Upper lobe of left lung (tissue), 6 donors: ENCODE results near the gene ACER1. TPM values are rescaled to one million over a fixed set of nuclear protein-coding genes. Genes with fewer than 3 reads are reported as not detected.
"Not testable (repeated sequence)": the region's sequence is repeated elsewhere in the genome, so short reads cannot be mapped to it uniquely, and the experiment has no call there.

Experiments
- ATAC-seq, 2 donors: fragments of 200-7000 bp; cut with Tn5 transposase; one replicate each; pipeline ENCODE4 v1.9.1; 2022; ENCODE audit warnings: mild to moderate bottlenecking in 2 of 2, moderate library complexity in 2 of 2; ENCODE audit not compliant: low FRiP score in 2 of 2
- DNase-seq, 2 donors: peaks; one replicate each; pipeline ENCODE4 v3.0.0-alpha.2; 2019 to 2020
- H3K27ac ChIP-seq, 4 donors: fragments of 200-600 bp; sonication (generic); one replicate each; pipeline ENCODE4 v1.5.1; 2016 to 2019
- H3K27me3 ChIP-seq, 4 donors: fragments of 200-600 bp; sonication (generic); one replicate each; pipeline ENCODE4 v1.5.1; 2017 to 2019
- H3K36me3 ChIP-seq, 4 donors: fragments of 200-600 bp; sonication (generic); one replicate each; pipeline ENCODE4 v1.5.1; 2016 to 2019
- H3K4me1 ChIP-seq, 4 donors: fragments of 200-600 bp; sonication (generic); one replicate each; pipeline ENCODE4 v1.5.1; 2018 to 2019
- H3K4me3 ChIP-seq, 4 donors: fragments of 200-600 bp; sonication (generic); one replicate each; pipeline ENCODE4 v1.5.1; 2017 to 2019; ENCODE audit warnings: mild to moderate bottlenecking in 2 of 4, moderate library complexity in 1 of 4
- H3K9me3 ChIP-seq, 4 donors: fragments of 200-600 bp; sonication (generic); one replicate each; pipeline ENCODE4 v1.5.1; 2018 to 2019
- CTCF ChIP-seq, 6 experiments: fragments of 450-650 bp in 4 of 6; fragments of 200-600 bp in 2 of 6; sonication (generic) in 2 of 6; IDR thresholded peaks; one replicate each; pipeline ENCODE4 v1.5.1; 2016 to 2019; ENCODE audit warnings: antibody characterized with exemption in 6 of 6
- EP300 ChIP-seq, 4 donors: sonication (generic); formaldehyde crosslinking; IDR thresholded peaks; one replicate each; pipeline ENCODE4 v1.5.1; 2017; ENCODE audit warnings: antibody characterized with exemption in 4 of 4, control low read depth in 2 of 4
- POLR2A ChIP-seq, 4 donors: fragments of 450-650 bp; IDR thresholded peaks; one replicate each; pipeline ENCODE4 v1.5.1; 2016 to 2017; ENCODE audit warnings: antibody characterized with exemption in 4 of 4, mild to moderate bottlenecking in 2 of 4
- POLR2AphosphoS5 ChIP-seq, 2 donors: sonication (generic); formaldehyde crosslinking; IDR thresholded peaks; one replicate each; pipeline ENCODE4 v1.5.1; 2017; ENCODE audit warnings: antibody characterized with exemption in 2 of 2
- WGBS, 2 donors: methylation state at CpG; one replicate each; pipeline ENCODE4 v1.1.5; 2017 to 2018; 5-methylcytosine and 5-hydroxymethylcytosine counted together
- total RNA-seq, 6 donors: library from RNA; depleted of rRNA in 4 of 6; stranded (reverse); fragments of >200 nt in 4 of 6; gene quantifications; one replicate each; pipeline versions ENCODE4 v1.1.0 to v1.2.1, GENCODE V29; 2016 to 2021
- donor health status: DM: no; HTN: no; CAD: no; lungs with moderate emphysema.
- donor health status: DM: no; HTN: yes; CAD: no; lungs with severe emphysema.

The ACER1 gene
- total RNA-seq, 6 donors from 2014 or later: not detected

GRCh38 chr19:6319376-6319775 lies 14.0 kb downstream of the ACER1 start:
- Histone ChIP-seq H3K27me3 (no peaks in the 10 kb centered on the region), H3K36me3 (no peaks in the 10 kb centered on the region), H3K27ac (no peak overlapping the region), H3K4me3 (no peak overlapping the region), H3K4me1 (no peaks in the 10 kb centered on the region), H3K9me3 (no peaks in the 10 kb centered on the region)
- no peak for ATAC-seq
- no peak for DNase-seq
- TF ChIP-seq POLR2A (IDR thresholded peaks at IDR 0.05) (no peak), CTCF (IDR thresholded peaks at IDR 0.05) (no peak), POLR2AphosphoS5 (IDR thresholded peaks at IDR 0.05) (no peak), EP300 (IDR thresholded peaks at IDR 0.05) (no peak)
- 39% methylated on average over 4 of the region's 4 CpGs for WGBS, 2 donors

- no peak for ATAC-seq
- Histone ChIP-seq H3K4me1 (no peaks in the 10 kb centered on the region), H3K27ac (no peak overlapping the region), H3K27me3 (no peaks in the 10 kb centered on the region), H3K9me3 (peaks cover 0 to under 1% (median 0%) of the 10 kb centered on the region in 4 donors), H3K4me3 (no peak overlapping the region), H3K36me3 (no peaks in the 10 kb centered on the region)
- 74 to 78% methylated on average over 5 of the region's 5 CpGs for WGBS, 2 donors
- no peak for DNase-seq
- TF ChIP-seq CTCF (IDR thresholded peaks at IDR 0.05) (no peak), EP300 (IDR thresholded peaks at IDR 0.05) (no peak), POLR2A (IDR thresholded peaks at IDR 0.05) (no peak), POLR2AphosphoS5 (IDR thresholded peaks at IDR 0.05) (no peak)
Observed at GRCh38 chr19:6318772-6319171, 14.6 kb downstream of the ACER1 start.

GRCh38 chr19:6315646-6316045 lies 17.8 kb downstream of the ACER1 start:
- not testable (repeated sequence) for H3K27me3 ChIP-seq, ATAC-seq, H3K27ac ChIP-seq, DNase-seq, H3K4me1 ChIP-seq, H3K9me3 ChIP-seq, H3K4me3 ChIP-seq, H3K36me3 ChIP-seq
- WGBS, 2 donors: 86 to 95% methylated on average over 5 of the region's 5 CpGs

GRCh38 chr19:6313398-6313969 lies 19.9 kb downstream of the ACER1 start:
- DNase-seq (no peak), ATAC-seq (no peak)
- Histone ChIP-seq H3K27ac (no peak overlapping the region), H3K4me3 (no peak overlapping the region), H3K9me3 (peaks cover 0 to 5% (median 0%) of the 10 kb centered on the region in 4 donors), H3K36me3 (no peaks in the 10 kb centered on the region), H3K4me1 (no peaks in the 10 kb centered on the region), H3K27me3 (no peaks in the 10 kb centered on the region)
- TF ChIP-seq POLR2AphosphoS5 (IDR thresholded peaks at IDR 0.05) (no peak), POLR2A (IDR thresholded peaks at IDR 0.05) (no peak), CTCF (IDR thresholded peaks at IDR 0.05) (no peak), EP300 (IDR thresholded peaks at IDR 0.05) (no peak)
- 70 to 72% methylated on average over 5 of the region's 5 CpGs for WGBS, 2 donors

- Histone ChIP-seq H3K9me3 (peaks cover 0 to 5% (median 0%) of the 10 kb centered on the region in 4 donors), H3K36me3 (no peaks in the 10 kb centered on the region), H3K4me3 (no peak overlapping the region), H3K4me1 (no peaks in the 10 kb centered on the region), H3K27me3 (no peaks in the 10 kb centered on the region), H3K27ac (no peak overlapping the region)
- 62 to 73% methylated on average over 6 to 9 of the region's 9 CpGs for WGBS, 2 donors
- ATAC-seq (no peak), DNase-seq (peak in 1 of 2 donors; percentile 27)
- TF ChIP-seq CTCF (IDR thresholded peaks at IDR 0.05) (no peak), POLR2AphosphoS5 (IDR thresholded peaks at IDR 0.05) (no peak), POLR2A (IDR thresholded peaks at IDR 0.05) (no peak), EP300 (IDR thresholded peaks at IDR 0.05) (no peak)
Observed at GRCh38 chr19:6312018-6312417, 21.4 kb downstream of the ACER1 start.
